BJ (cell line): ENCODE data around the gene INSR. TPM values are rescaled to one million over a fixed set of nuclear protein-coding genes. Genes with fewer than 3 reads are reported as not detected.

ENCODE experiments used
- CTCF ChIA-PET: fragments of 350-600 bp; formaldehyde crosslinking; extraction: SDS; loops from one replicate; lab custom pipeline; 2021; ENCODE audit warnings: antibody characterized with exemption, inconsistent platforms; lab: Yijun Ruan, JAX
- POLR2A ChIA-PET: fragments of 300-600 bp; sonication (Branson Sonifier 250); formaldehyde crosslinking; extraction: SDS; loops from one replicate; lab custom pipeline; 2021; ENCODE audit warnings: antibody characterized with exemption; lab: Charles Lee
- DNase-seq: peaks from one replicate; pipeline ENCODE4 v3.0.0-alpha.2; 2011; ENCODE audit warnings: low read depth
- H3K27me3 ChIP-seq: 2 replicates; pipeline ENCODE4 v1.6.0; 2011; ENCODE audit warnings: low read length; ENCODE audit not compliant: control insufficient read depth, insufficient read depth
- H3K36me3 ChIP-seq: 2 replicates; pipeline ENCODE4 v1.5.1; 2011; ENCODE audit warnings: low read length; ENCODE audit not compliant: control insufficient read depth, insufficient read depth
- H3K4me3 ChIP-seq: 2 replicates; pipeline ENCODE4 v1.5.1; 2011; ENCODE audit warnings: low read depth, mild to moderate bottlenecking, control low read depth, low read length
- CTCF ChIP-seq: IDR thresholded peaks from 2 replicates; pipeline ENCODE4 v1.5.1; 2011; ENCODE audit warnings: low read depth, mild to moderate bottlenecking, control low read depth, inconsistent platforms, low read length, moderate library complexity; ENCODE audit not compliant: insufficient read depth
- polyA plus RNA-seq: library from polyadenylated mRNA; depleted of rRNA; stranded (reverse); fragments of >200 nt; gene quantifications from 2 replicates; pipeline ENCODE4 v1.2.3, GENCODE V29; 2011

Gene INSR
- polyA plus RNA-seq, 1 experiment, result 5.7 TPM

GRCh38 chr19:7258041-7258839 is 36.0 kb downstream of the INSR start:
- Histone ChIP-seq H3K36me3 (no peaks in the 10 kb centered on the region), H3K4me3 (no peak overlapping the region), H3K27me3 (no peaks in the 10 kb centered on the region)
- no peak for TF ChIP-seq CTCF
- POLR2A ChIA-PET, result no interaction called here
- CTCF ChIA-PET, result interaction anchor here (1.2 kb wide), 1 partner anchor 96 kb away, joined by 3 read pairs; no protein-coding TSS in a partner anchor
- DNase-seq, result no peak

DNA sequence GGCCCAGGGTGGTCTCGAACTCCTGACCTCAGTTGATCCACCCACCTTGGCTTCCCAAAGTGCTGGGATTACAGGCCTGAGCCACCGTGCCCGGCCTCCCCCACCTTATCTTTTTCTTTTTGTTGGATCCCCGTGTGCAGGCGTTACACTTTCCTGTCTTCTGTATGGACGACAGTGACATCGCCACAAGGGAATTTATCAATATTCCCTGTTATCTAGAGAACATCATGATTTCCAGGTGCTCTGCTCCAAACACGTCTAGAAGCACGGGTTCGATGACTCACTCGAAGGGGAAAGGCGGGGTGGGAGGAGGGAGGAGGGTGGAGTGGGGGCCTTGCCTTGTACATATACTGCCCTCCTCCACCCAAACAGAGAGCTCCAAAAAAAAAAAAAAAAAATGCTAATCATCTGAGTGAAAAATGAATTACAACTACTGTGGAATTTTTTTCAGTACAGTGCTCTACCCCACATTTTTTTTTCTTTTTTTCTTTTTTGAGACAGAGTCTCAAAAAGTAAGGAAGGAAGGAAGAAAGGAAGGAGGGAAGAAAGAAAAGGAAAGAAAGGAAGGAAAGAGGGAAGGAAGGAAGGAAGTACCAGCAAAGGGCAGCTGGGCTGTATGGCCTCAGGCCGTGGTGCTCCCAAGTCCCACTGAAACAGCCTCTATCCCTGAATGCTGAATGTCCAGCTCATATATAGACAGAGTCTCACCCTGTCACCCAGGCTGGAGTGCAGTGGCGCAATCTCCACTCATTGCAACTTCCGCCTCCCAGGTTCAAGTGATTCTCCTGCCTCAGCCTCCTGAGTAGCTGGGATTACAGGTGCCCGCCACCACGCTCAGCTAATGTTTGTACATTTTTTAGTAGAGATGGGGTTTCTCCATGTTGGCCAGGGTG is 36.8 kb downstream of the INSR start:
- H3K4me3 ChIP-seq, result no peak overlapping the region
- TF ChIP-seq CTCF, result no peak
- no peak for DNase-seq
- POLR2A ChIA-PET, result interaction anchor here (0.5 kb wide), 1 partner anchor 109 kb away, joined by 4 read pairs; no protein-coding TSS in a partner anchor
- CTCF ChIA-PET, result no interaction called here
- no peaks in the 10 kb centered on the region for H3K36me3 ChIP-seq
- no peaks in the 10 kb centered on the region for H3K27me3 ChIP-seq

- Histone ChIP-seq H3K36me3 (no peaks in the 10 kb centered on the region), H3K4me3 (no peak overlapping the region), H3K27me3 (no peaks in the 10 kb centered on the region)
- CTCF ChIA-PET, result no interaction called here
- POLR2A ChIA-PET, result no interaction called here
- no peak for DNase-seq
- TF ChIP-seq CTCF, result no peak
Observed at GRCh38 chr19:7255631-7256030, 38.6 kb downstream of the INSR start.

GRCh38 chr19:7255119-7255518 is 39.1 kb downstream of the INSR start:
- ChIA-PET CTCF (no interaction called here), POLR2A (no interaction called here)
- Histone ChIP-seq H3K27me3 (no peaks in the 10 kb centered on the region), H3K36me3 (no peaks in the 10 kb centered on the region), H3K4me3 (no peak overlapping the region)
- TF ChIP-seq CTCF, result no peak
- DNase-seq, result no peak

DNA sequence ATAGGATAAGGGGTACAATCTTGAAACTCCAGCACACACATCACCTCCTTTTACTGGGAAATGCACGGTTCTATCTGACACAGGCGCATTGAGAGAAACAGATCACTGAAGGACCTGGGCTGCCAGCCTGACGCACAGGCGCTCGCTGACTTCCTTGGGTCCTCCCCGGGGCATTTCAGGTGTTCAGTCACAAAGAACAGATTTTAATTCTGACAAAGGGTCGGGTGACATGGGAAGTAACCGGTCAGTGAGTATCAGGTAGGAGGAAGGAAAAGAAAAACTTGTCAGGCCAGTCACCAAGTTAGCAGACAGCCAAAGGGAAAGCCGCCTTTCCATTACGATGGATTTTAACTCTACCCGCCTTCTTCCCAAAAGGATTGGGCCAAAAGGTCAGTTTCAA is 39.6 kb downstream of the INSR start:
- CTCF ChIA-PET, result no interaction called here
- Histone ChIP-seq H3K36me3 (no peaks in the 10 kb centered on the region), H3K4me3 (no peak overlapping the region), H3K27me3 (no peaks in the 10 kb centered on the region)
- TF ChIP-seq CTCF, result no peak
- no peak for DNase-seq
- POLR2A ChIA-PET, result no interaction called here
